NCI-H1436 (cell line): ENCODE measurements around the gene FXYD6.
"Not testable (repeated sequence)": the region's sequence is repeated elsewhere in the genome, so short reads cannot be mapped to it uniquely, and the experiment has no call there.

Experiments
- DNase-seq: peaks from one replicate; lab custom pipeline; 2025; lab: John Stamatoyannopoulos, UW

The FXYD6 gene

DNA sequence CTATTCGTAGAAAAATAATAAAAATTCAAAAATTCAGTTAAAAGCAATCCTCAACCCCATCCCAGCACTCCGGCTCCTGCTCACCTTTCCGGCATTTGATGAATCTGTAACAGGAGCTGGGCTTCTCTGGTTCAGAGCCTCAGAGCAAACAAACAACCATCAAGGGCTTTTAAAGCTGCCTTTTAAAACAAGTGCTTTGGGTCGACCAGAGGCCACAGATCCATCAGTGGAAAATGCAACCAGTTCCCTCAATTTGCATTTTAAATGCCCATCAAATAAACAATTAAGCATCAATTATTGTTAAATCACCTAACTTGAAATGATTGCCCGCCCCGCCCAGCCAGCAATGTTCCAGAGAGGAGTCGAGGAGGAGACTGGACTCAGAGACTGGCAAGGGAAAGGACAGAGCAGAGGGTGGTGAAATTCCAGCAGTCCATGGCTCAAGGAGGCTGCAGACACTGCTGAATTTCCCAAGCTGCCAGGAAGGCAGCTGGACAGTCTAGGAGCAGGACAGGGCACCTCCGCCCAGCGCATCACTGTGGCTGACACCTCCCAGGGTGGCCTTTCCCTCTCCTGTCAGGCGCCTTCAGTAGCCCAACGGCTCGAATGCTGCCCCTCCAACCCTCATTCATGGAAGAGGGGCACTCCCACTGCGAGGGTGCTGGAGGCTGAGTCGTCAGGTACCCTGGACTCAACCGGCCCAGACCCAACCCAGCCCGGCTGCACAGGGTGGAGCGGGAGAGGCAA is 7.5 kb downstream of the FXYD6 start:
- peak; percentile 49 for DNase-seq

DNA sequence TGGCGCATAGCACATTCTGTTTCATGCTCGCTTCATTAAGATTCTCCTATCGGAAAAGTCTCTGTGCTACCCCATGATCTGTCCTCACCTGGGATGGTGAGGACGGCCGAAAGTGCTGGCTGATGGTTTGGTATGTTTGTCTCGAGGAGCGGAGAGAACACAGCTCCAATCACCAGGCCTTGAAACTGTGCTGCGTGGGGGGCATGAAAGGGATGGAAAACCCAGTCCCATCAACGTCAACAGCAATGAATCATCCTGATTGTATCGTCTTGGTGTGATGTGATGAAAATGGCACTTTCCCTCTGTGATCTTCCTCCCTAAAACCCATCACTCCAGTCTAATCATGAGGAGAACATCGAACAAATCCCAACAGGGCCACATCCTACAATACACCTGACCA is 8.4 kb downstream of the FXYD6 start:
- no peak for DNase-seq

DNA sequence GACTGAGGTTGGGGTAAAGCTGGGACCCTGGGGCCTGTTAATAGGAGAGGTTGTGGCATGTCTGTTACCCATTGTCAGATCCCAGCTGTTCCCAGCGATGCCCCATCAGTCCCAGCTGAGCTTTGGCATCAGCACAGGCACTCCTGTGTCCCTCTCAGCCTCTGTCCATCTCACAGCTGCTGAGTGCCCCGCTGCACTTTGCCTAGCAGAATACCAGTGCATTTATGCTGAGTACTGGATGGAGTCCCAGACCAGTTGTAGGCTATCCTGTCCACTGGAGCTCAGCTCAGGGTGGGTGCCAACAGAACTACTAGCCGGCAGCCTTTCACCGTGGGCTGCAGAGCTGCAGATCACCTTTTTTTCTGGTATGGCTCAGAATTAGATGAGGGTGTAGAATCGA is 9.9 kb downstream of the FXYD6 start:
- no peak for DNase-seq

DNA sequence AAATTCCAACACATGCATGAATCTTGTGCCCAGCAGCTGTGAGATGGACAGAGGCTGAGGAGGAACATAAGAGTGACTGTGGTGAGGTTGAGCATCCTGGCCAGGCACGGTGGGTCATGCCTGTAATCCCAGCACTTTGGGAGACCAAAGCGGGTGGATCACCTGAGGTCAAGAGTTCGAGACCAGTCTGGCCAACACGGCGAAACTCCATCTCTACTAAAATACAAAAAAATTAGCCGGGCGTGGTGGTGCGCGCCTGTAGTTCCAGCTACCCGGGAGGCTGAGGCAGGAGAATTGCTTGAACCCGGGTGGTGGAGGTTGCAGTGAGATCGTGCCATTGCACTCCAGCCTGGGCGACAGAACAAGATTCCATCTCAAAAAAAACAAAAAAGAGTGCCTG is 10.9 kb downstream of the FXYD6 start:
- DNase-seq = not testable (repeated sequence)

DNA sequence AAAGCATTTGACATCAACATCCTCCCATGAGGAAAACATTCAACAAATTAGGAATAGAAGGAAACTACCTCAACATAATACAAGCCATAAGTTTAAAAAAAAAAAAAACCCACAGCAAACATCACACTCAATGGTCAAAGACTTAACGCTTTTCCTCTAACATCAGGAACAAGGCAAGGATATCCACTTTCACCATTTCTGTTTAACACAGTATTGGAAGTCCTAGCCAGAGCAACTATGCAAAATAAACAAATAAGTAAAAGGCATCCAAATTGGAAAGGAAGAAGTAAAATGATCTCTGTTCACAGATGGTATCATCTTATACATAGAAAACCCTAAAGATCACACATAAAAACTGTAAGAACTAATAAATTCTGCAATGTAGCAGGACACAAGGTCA is 13.1 kb downstream of the FXYD6 start:
- no peak for DNase-seq

DNA sequence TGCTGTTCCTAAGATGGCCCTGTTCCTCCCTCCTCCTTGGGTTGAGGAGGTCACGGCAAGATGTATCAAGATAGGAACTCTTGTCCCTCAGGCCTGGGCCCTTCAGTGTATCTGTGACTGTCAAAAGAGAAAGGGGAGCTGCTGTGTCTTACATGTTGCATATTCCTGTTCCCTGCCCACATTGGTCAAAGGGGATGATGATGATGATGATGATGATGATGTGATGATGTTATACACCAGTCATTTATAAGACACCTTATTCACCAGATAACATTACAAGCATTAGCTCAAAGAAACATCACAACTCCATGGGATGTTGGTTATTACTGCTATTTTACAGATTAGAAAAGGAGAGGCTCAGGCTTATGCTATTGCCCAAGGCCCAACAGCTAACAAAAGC is 13.7 kb downstream of the FXYD6 start:
- no peak for DNase-seq

DNA sequence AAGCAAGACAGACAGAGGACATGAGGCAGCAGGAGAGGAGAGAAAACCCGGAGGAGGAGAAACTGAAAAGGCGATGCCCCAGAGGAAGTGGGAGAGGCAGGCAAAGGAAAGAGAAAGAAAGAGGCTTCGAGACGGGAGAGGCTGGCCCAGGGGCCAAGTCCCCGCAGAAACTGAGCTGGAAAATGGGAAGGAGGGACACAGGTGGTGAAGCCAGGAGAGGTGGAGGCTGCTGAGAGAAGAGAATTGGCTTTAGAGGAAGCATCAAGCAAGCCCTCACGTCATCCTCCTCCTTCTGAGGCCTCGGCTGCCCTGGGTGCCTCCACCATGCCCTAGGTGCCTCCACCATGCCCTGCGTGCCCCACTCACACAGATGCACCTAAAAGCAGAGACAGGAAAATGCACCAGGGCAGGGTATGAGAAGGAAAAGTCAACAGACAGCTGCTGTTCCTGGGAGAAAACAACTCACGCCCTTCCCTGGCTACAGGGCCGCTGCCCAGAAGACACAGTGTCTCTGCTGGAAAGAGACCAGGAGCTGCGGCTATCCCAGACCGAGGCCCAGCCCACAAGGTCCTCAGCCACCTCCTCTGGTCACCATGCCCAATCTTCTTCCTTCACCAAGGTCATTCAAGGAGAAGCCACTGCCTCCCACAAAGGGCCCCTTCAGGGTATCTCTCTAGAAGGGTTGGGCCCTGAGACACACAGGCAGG is 14.3 kb downstream of the FXYD6 start:
- DNase-seq = no peak

DNA sequence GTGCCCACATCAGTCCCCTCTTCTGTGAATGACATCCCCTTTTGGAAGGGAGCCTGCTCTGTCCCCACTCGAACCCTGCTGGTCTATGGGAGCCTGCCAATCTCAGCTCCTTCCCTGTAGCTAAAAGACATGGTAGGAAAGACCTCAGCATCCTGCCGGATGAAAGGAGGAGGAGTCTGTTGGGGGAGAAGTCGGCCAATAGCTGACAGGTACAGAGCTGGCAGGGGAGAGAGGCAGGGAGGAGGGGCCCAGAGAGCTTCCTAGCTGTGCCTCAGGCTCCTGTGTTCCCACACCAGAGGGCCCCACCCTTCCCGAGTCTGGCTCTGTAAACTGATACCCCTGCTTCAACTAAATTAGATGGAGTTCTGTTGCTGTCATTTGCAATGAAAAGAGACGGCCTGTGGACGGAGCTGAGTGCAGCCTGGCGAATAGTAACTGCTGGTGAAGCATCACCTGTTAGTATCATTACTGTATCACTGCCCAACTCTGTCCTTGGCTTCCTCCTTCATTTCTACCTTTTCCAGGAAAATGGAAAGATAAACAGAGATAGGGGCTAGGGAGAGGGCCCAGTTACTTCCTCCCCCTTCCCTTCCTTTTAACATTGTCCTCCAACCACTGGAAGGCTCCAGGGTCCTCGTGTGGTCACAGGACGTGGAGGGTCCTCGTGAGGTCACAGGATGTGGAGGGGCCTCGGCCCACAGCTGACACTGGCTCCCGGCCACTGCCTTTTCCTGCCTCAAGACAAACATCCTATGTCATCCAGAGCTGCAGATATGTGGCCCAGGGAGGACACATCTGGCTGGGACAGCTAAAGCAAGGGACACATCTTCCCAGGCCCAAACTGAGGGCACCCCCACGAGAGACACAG is 15.1 kb downstream of the FXYD6 start:
- peak; percentile 76 for DNase-seq

DNA sequence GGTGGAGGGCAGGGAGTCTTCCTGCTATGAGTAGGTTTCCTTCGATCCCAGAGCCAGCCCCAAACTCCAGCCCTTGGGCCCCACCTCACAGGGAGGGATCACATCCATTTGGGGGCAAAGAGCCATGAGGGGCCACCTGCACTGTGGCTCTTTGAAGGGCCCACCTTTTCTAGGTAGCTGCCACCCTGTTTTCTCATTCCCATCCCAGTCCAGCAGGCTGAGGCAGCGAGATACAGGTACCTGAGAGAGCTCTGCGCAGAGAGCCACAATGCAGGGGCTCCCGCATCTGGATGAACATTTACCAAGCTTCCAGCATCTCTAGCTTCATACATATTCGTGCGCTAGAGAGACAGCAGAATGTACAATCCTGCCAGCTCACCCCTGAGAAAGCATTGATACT is 16.3 kb downstream of the FXYD6 start:
- no peak for DNase-seq

DNA sequence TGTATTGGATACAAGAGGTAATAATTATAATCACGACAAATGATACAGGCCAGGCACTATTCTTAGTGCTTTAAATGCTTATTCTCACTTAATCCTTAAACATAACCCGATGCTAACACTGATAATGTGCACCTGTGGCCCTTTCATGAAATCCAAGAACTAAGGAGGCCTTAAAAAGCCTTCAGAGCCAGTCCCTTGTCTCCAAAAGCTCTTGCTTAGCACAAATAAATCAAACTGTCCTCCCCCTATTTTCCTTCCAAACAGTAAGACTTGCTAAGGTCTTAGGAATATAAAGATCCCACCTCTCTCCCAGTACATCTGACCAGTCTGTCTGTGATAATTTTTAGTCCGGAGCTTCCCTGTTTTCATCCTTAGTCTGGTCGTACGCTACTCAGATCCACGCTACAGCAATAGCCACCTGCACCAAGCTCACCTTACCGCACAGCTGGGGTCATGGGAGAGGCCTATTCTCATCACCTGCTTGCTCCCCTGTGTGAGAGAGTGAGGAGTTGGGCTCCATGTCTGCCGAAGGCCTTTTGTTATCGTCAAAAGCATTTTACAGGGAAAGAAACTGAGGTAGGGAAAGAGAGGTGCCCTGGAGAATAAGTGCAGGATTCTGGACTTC is 16.9 kb downstream of the FXYD6 start:
- DNase-seq = no peak

DNA sequence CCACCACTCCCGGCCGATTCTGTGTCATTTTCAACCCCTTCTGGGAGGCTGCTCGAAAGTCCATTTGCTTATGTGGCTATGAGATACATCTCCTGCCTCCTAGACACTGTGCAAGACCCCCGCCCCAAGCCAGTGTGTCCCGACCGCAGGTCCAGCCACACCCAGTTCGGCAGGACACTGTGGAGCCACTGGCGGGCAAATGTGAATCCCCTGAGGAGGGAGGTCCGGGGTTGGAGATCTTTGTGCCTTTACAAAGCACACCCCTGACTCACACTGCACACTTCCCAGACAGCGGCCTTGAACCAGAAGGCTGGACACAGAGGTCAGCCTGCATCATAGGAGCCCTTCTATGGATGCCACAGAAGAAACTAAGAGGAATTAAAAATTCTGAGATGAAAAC is 17.4 kb downstream of the FXYD6 start:
- DNase-seq = no peak

DNA sequence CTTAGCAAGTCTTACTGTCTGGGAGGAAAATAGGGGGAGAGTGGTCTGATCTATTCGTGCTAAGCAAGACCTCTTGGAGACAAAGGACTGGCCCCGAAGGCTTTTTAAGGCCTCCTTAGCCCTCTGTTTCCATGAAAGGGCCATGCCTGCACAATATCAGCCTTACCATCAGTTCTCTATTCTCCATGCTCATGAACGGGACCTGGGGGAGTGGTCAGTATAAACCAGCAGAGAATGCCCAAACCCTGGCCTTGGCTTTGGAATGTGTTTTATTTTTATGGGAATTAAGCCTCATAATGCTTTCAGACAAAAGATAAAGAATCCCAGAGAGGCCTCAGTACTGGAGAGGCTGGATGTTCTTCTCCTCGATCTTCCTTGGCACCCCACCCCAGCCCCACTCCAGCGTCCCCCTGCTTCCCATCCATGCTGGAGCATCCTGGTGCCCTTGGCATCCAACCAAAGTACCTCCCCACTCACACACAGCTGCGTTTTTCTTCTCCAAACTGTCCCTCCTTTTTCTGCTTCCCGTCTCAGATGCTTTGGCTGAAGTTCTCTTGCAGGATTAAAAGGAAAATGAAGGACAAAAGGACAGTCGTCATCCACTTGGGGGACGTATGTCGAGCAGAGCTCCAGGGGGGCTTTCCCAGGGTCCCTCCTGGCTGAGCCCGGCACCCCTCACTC is 18.6 kb downstream of the FXYD6 start:
- DNase-seq = no peak

DNA sequence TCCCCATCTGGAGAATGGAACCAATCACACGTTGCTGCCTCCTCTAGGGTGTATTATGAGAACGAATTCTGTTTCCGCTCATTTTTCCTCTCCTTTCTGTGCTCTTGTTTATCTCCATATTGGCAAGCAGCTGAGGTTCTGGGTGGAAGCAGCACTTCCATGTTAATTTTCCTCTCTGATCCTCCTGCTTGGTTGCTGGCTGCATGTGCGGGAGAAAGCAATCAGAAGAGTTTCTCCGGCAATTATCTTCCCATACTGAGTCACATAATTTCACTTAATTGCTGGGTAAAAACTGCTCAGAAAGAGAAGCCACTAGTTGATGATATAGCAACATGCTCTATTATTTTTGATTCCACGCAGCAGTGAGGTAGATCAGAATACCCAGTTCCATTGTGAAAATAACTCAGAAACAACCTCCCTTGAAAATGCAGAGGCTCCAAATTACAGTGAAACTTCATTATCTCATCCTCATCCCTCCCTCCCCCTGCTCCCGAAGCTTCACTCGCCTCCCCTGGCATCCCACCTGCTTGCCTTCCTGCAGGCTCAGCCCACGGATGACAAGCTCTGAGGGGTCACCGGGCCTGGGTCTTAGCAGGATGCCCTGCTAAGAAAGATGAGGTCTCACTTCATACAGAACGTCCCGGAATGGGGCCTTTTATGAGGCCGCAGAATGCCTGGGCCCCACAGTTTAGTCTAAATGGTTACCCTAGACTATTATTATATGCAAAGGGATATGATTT is 20.4 kb downstream of the FXYD6 start:
- peak; percentile 9 for DNase-seq

DNA sequence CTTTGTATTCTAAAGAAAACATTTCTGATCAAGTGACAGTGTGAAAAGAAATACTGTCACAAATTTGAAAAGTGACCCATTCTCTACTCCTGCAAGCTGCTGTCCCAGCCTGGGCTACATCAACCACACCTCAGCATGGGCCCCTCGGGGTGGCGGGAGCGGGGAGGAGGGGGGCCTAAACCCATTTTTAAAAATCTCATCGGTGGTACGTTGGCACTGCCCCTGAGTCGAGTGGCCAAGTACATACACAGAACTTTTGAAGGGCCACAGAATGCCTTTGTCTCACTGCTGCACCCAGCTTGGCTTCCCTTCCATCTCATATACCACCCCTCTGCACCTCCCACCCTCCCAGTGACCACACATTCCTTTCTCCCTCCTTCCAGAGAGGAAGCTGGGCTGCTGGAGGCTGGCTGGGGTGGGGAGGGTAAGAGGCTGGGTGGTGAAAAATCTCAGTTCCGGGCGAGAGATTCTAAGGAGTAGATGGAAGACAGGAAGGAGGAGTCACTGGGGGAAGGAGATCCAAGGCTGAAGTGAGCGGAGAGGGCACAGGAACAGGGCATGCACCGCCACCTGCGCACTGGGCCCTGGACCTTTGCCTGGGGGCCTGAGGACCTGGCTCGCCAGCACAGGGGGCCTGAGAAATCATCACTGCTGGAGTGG is 21.1 kb downstream of the FXYD6 start:
- no peak for DNase-seq

DNA sequence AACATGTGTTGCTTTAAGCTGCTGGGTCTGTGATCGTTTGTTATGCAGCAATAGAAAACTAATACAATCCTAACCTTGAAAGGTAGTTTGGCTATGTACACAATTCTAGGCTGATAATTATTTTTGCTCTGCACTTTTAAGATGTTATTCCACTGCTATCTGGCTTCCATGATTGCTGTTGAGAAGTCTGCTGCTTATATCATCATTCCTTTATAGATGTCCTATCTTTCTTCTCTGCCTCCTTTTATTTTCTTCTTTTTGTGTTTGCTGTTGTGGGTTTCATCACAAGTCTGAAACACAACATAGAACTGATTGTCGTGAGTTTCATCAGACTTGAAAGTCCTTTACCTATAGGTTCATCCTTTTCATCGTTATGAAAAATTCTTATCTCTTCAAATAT is 24.1 kb downstream of the FXYD6 start:
- no peak for DNase-seq

DNA sequence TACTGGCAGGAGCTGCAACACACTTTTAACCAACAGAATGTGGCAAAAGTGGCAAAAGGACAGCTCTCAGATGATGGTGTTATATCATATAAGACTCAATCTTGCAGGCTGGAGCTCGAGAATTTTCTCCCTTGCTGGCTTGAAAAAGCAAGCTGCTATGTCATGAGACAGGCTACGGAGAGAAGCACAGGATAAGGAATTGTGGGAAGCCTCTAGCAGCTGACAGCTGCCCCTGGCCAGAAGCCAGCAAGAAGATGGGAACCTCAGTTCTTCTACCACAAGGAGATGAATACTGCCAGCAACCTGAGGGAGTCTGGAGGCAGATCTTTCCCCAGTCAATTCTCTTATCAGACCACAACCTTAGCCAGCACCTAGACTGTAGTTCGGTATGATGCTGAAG is 24.6 kb downstream of the FXYD6 start:
- no peak for DNase-seq

DNA sequence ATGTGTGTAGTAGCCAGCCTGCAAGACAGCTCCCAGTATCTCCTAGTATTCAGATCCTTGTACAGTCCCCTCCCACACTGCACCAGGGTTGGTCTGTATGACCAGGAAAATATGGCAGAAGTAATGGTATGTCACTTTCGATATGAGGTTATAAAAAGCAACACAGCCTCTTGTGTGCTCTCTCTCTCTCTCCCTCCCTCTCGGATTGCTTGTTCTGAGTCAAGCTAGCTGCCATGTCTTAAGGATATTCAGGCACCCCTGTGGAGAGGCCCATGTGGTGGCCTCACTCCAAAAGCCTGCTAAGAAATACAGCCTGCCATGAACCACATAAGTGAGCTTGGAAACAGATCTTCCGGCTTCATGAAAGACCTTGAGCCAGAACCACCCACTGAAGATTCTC is 25.4 kb downstream of the FXYD6 start:
- DNase-seq = no peak

DNA sequence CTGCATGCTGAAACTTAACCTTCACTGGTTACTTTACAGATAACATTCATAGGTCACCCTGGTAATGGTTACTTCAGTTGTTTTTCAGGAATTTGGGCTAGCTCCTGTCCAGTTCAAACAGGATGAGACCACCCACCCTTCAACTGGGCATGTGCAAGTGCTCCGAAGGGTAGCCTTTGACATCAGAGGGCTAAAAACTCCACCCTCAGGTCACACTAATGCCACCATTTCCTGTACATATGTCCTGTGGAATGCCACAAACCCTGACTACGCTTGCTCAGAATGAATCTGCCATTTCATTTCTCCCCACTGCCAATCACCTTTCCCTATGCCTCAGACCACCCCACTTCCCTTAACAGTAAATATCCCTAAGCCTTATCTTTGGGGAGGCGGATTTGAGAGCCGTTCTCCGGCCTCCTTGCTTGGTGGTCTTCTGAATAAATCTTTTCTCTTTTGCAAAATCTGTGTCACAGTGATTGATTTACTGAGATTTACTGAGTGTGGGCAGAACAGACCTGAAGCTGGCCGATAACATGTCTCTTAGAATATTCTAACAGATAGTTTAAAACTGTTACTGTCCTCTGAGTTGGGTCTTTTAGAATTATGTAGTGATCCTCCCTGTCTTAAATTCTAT is 26.6 kb downstream of the FXYD6 start:
- DNase-seq = no peak

DNA sequence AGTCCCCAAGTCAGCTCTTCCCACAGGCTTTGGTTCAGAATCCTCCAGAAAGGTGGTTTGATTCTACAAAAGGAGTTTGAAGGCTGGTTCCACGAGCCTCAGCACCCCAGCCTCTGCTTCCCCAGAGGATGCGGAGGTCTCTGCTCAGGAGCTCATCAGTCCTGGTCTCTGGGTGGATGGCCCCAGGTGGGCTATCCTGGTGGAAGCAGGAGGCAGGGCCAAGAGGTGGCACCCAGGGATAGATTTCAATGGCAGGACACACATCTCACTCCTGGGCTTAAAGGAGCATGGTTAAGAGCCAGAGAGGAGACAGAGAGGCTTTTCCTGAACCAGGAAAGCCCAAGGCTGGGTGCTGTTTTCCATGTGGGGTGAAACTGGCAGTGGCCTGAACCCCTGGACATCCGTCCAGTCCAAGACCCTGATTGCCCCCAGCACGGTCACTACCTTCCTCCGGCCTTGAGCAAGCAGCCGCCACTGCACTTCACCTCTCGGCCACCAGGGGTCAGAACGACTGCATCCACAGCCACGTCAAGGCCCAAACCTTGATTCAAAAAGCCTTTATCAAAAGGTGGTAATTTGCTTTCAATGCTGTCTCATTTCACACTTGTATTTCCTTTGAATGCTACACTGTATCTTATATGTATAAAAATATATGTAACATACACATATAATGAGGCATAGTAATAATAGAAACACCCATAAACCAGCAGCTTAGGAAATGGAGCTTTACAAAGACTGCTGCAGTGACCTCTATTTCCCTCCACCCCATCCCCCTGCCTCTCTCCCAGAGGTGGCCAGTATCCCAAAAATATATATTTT is 32.6 kb downstream of the FXYD6 start:
- peak; percentile 61 for DNase-seq
